Amniotic epithelial cell (primary cell): ENCODE measurements around the gene DPP8.
"Not testable (repeated sequence)": the region's sequence is repeated elsewhere in the genome, so short reads cannot be mapped to it uniquely, and the experiment has no call there.

ENCODE experiments used
- DNase-seq: peaks from one replicate; pipeline ENCODE4 v3.0.0-alpha.2; 2010; ENCODE audit warnings: low read depth

Gene DPP8

DNA sequence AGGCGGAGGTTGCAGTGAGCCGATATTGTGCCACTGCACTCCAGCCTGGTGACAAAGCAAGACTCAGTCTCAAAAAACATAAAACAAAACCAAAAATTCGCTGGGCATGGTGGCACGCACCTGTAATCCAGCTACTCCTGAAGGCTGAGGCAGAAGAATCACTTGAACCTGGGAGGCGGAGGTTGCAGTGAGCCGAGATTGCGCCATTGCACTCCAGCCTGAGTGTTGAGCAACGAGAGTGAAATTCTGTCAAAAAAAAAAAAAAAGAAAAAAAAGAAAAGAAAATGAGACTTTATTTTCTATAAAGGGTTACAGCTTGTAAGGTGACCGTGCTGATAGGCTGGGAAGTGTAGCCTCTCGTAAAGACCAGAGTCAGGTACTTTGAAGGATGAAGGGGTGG, 6.7 kb upstream of the DPP8 start:
- DNase-seq, result no peak

GRCh38 chr15:65521350-65521749, 3.9 kb upstream of the DPP8 start:
- no peak for DNase-seq

- DNase-seq, result no peak
These were observed 1.3 kb upstream of the DPP8 start for GRCh38 chr15:65518633-65519285.

GRCh38 chr15:65517866-65518207, 348 bp upstream of the DPP8 start:
- no peak for DNase-seq

DNA sequence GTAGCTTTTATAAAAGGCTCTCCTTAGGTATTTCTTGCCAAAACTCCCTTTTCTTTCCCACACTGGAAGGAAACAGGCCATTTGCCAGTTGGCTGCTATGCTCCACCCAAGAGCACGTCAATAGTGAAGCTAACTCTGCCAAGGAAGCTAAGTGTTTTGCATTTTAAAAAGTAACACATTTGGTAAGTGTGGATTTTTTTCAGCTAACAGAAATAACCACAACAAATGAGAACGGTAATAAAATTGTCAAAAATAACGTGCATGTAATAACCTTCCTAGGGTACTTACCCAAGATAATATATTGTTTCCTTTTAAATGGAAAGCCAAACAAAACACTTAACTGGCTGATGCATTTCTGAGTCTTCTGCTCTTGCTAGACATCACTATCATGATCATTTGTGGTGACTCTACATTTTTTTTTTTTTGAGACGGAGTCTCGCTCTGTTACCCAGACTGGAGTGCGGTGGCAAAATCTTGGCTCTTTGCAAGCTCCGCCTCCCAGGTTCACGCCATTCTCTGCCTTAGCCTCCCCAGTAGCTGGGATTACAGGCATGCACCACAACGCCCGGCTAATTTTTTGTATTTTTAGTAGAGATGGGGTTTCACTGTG, 4.6 kb downstream of the DPP8 start:
- no peak for DNase-seq

DNA sequence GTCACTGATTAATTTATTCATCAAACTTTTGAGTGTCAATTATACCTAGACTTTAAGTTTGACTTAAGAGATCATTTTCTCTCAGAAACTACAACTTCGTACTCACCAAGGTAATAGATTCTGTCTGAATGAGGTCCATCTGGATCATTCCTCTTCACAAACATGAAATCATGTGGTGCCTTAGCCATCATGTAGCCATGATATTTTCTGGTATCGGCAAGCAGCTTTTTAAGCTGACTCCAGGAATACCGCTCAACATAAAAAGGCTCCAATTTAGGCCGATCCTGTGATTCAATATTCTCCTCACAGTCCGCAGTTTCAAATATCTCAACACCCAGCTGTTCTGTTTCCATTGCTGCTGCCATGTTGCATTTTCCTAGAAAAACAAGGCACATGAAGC, 5.3 kb downstream of the DPP8 start:
- DNase-seq, result no peak

- DNase-seq, result no peak
These were observed 8.2 kb downstream of the DPP8 start for GRCh38 chr15:65509321-65509720.

DNA sequence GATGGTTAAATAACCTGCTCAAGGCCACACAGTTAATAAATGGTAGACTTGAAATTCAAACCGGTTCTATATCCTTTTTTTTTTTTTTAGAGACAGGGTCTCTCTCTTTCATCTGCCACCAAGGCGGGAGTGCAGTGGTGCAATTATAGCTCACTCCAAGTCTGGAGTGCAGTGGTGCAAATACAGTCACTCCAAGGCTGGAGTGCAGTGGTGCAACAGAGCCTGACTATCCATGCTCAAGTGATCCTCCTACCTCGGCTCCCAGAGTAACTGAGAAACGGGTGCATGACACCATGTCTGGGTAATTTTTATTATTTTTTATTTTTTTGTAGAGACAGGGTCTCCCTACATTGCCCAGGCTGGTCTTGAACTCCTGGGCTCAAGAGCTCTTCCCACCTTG, 23.4 kb downstream of the DPP8 start:
- no peak for DNase-seq

- no peak for DNase-seq
These were observed 32.6 kb downstream of the DPP8 start for GRCh38 chr15:65484876-65485275.

DNA sequence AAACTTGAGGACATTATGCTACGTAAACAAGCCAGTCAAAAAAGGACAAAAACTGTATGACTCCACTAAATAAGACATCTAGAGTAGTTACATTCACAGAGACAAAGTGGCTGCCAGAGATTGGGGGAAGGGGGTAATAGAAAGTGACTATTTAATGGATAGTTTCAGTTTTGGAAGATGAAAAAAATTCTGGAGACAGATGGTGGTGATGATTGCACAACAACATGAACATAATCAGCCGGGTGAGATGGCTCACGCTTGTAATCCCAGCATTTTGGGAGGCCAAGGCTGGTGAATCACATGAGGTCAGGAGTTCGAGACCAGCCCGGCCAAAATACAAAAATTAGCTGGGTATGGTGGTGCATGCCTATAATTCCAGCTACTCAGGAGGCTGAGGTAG, 40.6 kb downstream of the DPP8 start:
- DNase-seq, result peak; percentile 76

GRCh38 chr15:65470866-65471265, 46.6 kb downstream of the DPP8 start:
- no peak for DNase-seq

- no peak for DNase-seq
These were observed 49.1 kb downstream of the DPP8 start for GRCh38 chr15:65468229-65468909.

GRCh38 chr15:65466901-65467300, 50.6 kb downstream of the DPP8 start:
- peak; percentile 12 for DNase-seq

- DNase-seq, result not testable (repeated sequence)
These were observed 54.4 kb downstream of the DPP8 start for GRCh38 chr15:65463096-65463495.

DNA sequence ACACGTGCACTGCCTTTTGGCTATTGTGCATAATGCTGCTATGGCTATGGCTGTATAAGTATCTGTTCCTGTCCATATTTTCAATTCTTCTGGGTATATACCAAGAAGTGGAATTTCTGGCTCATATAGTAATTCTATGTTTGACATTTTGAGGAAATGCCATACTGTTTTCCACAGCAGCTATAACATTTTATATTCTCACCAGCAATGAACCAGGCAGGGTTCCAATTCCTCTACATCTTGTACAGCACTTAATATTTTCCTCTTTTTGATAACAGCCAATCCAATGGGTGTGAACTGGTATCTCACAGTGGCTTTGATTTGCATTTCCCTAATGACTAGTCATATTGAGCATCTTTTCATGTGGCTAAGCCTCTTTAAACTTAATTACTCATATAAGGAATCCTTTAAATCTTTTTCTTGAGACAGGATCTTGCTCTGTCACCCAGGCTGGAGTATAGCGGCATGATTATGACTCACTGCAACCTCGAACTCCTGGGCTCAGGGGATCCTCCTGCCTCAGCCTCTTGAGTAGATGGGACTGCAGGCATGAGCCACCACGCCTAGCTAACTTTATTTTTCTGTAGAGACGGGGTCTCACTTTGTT, 56.6 kb downstream of the DPP8 start:
- DNase-seq, result peak; percentile 37

- DNase-seq, result not testable (repeated sequence)
These were observed 62.2 kb downstream of the DPP8 start for GRCh38 chr15:65455256-65455655.

DNA sequence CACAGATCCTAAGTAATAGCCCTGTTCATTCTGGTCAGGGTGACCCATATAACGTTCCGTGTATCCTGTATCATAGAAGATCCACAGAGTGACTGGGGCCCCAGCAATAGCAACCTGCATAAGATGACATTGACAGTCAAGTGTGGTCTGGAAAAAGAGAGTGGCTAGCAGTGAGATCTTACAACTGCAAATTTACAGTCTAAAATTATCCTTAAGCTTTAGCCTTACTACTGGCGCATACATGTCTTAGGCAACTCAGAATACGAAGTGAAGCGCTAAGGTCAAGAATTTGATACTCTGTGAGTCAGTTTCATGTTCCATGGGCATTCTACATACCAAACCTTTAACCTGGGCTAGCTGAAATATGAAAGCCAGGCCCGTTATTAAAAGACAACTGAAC, 65.5 kb downstream of the DPP8 start:
- peak; percentile 32 for DNase-seq

GRCh38 chr15:65450556-65450955, 66.9 kb downstream of the DPP8 start:
- no peak for DNase-seq

GRCh38 chr15:65447145-65447544, 70.3 kb downstream of the DPP8 start:
- no peak for DNase-seq

GRCh38 chr15:65434201-65434600, 83.3 kb downstream of the DPP8 start:
- DNase-seq, result no peak

DNA sequence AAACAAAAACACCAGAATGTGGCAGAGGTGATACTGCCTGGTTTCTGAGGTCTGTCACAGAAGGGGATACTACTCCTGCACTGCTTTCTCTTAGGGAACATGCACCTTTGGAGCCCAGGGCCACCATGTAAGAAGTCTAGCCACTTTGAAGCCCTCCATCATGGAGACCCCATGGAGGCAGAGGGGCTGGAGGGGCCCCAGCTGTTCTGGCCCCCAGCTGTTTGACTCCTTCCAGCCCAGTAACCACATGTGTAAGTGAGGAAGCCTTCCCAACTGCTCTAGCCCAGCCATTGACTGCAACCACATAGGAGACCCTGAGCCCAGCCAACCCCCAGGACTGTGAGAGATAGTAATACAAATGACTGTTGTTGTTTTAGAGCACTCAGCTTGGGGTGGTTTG, 85.8 kb downstream of the DPP8 start:
- no peak for DNase-seq

GRCh38 chr15:65426216-65426853, 91.2 kb downstream of the DPP8 start:
- DNase-seq, result no peak

- DNase-seq, result no peak
These were observed 92.8 kb downstream of the DPP8 start for GRCh38 chr15:65424683-65425082.
